GM08714 (cell line): Measurements from ENCODE around the gene GNB5.
"Not testable (repeated sequence)": the region's sequence is repeated elsewhere in the genome, so short reads cannot be mapped to it uniquely, and the experiment has no call there.

Experiments used
- H3K4me3 ChIP-seq: fragments of 200-500 bp; sonication (Bioruptor generic); 2 replicates; pipeline ENCODE4 v1.5.1; 2014; ENCODE audit warnings: mild to moderate bottlenecking, low read length, inconsistent platforms
- ZNF274 ChIP-seq: IDR thresholded peaks from 2 replicates; pipeline ENCODE4 v1.6.1; 2012; ENCODE audit warnings: mild to moderate bottlenecking, low read depth, low read length

Gene GNB5

GRCh38 chr15:52097180-52097579 is 94.0 kb downstream of the GNB5 start:
- TF ChIP-seq ZNF274, result no peak
- no peak overlapping the region for H3K4me3 ChIP-seq

GRCh38 chr15:52096536-52096935 is 94.7 kb downstream of the GNB5 start:
- H3K4me3 ChIP-seq, result not testable (repeated sequence)

GRCh38 chr15:52095597-52096262 is 95.5 kb downstream of the GNB5 start:
- no peak overlapping the region for H3K4me3 ChIP-seq
- TF ChIP-seq ZNF274, result no peak

- TF ChIP-seq ZNF274, result no peak
- H3K4me3 ChIP-seq, result no peak overlapping the region
Observed at GRCh38 chr15:52094811-52095584, 96.2 kb downstream of the GNB5 start.

GRCh38 chr15:52093539-52094510 is 97.4 kb downstream of the GNB5 start:
- no peak for TF ChIP-seq ZNF274
- H3K4me3 ChIP-seq, result no peak overlapping the region

GRCh38 chr15:52093167-52093538 is 98.0 kb downstream of the GNB5 start:
- no peak overlapping the region for H3K4me3 ChIP-seq
- TF ChIP-seq ZNF274, result no peak

- no peak for TF ChIP-seq ZNF274
- no peak overlapping the region for H3K4me3 ChIP-seq
Observed at GRCh38 chr15:52090193-52090592, 101.0 kb downstream of the GNB5 start.

- H3K4me3 ChIP-seq, result no peak overlapping the region
- no peak for TF ChIP-seq ZNF274
Observed at GRCh38 chr15:52086011-52086786, 105.0 kb downstream of the GNB5 start.

- no peak overlapping the region for H3K4me3 ChIP-seq
- TF ChIP-seq ZNF274, result no peak
Observed at GRCh38 chr15:52085299-52085698, 105.9 kb downstream of the GNB5 start.

GRCh38 chr15:52083603-52084002 is 107.6 kb downstream of the GNB5 start:
- TF ChIP-seq ZNF274, result no peak
- H3K4me3 ChIP-seq, result no peak overlapping the region

GRCh38 chr15:52083037-52083359 is 108.2 kb downstream of the GNB5 start:
- H3K4me3 ChIP-seq, result not testable (repeated sequence)

GRCh38 chr15:52082197-52083036 is 108.8 kb downstream of the GNB5 start:
- no peak for TF ChIP-seq ZNF274

GRCh38 chr15:52080706-52081392 is 110.3 kb downstream of the GNB5 start:
- TF ChIP-seq ZNF274, result no peak
- H3K4me3 ChIP-seq, result no peak overlapping the region

More at GRCh38 chr15:52082197-52083036, 108.8 kb downstream of the GNB5 start:
- H3K4me3 ChIP-seq, result no peak overlapping the region; the same call in 1 of the 2 replicates
